HG02981 (cell line): ENCODE data around the gene CST5.
A peak's percentile ranks its signal among the peaks of the same experiment; 100 is the strongest.
"Not testable (repeated sequence)": the region's sequence is repeated elsewhere in the genome, so short reads cannot be mapped to it uniquely, and the experiment has no call there.

Experiments used
- ATAC-seq: cut with Tn5 transposase; IDR thresholded peaks from one replicate; pipeline ENCODE4 v1.9.1; 2021; ENCODE audit warnings: mild to moderate bottlenecking, moderate library complexity; ENCODE audit not compliant: unreplicated experiment

CST5 gene

GRCh38 chr20:23890867-23891266, 11.3 kb upstream of the CST5 start:
- ATAC-seq, result not testable (repeated sequence)

- ATAC-seq, result peak; percentile 64
Measured at GRCh38 chr20:23889775-23890187, 10.2 kb upstream of the CST5 start.

GRCh38 chr20:23887856-23888255, 8.3 kb upstream of the CST5 start:
- ATAC-seq, result no peak

GRCh38 chr20:23884771-23885162, 5.2 kb upstream of the CST5 start:
- ATAC-seq, result no peak

GRCh38 chr20:23884136-23884770, 4.7 kb upstream of the CST5 start:
- no peak for ATAC-seq

GRCh38 chr20:23881371-23881770, 1.8 kb upstream of the CST5 start:
- no peak for ATAC-seq

GRCh38 chr20:23880417-23880816, 869 bp upstream of the CST5 start:
- ATAC-seq, result no peak

- ATAC-seq, result no peak
Measured at GRCh38 chr20:23879811-23880374, 345 bp upstream of the CST5 start.

GRCh38 chr20:23878787-23879186, 761 bp downstream of the CST5 start:
- no peak for ATAC-seq

GRCh38 chr20:23878016-23878542, 1.5 kb downstream of the CST5 start:
- ATAC-seq, result not testable (repeated sequence)

GRCh38 chr20:23877524-23877923, 2.0 kb downstream of the CST5 start:
- no peak for ATAC-seq

GRCh38 chr20:23875606-23876237, 3.8 kb downstream of the CST5 start:
- no peak for ATAC-seq

GRCh38 chr20:23874747-23875146, 4.8 kb downstream of the CST5 start:
- ATAC-seq, result no peak

GRCh38 chr20:23873370-23874015, 6.1 kb downstream of the CST5 start:
- ATAC-seq, result no peak

GRCh38 chr20:23872065-23872464, 7.5 kb downstream of the CST5 start:
- no peak for ATAC-seq

GRCh38 chr20:23870461-23870860, 9.1 kb downstream of the CST5 start:
- no peak for ATAC-seq

- no peak for ATAC-seq
Measured at GRCh38 chr20:23869520-23869919, 10.0 kb downstream of the CST5 start.

- ATAC-seq, result no peak
Measured at GRCh38 chr20:23868321-23868720, 11.2 kb downstream of the CST5 start.

GRCh38 chr20:23867152-23867776, 12.3 kb downstream of the CST5 start:
- ATAC-seq, result no peak

GRCh38 chr20:23860771-23861170, 18.8 kb downstream of the CST5 start:
- ATAC-seq, result not testable (repeated sequence)

GRCh38 chr20:23857962-23858595, 21.5 kb downstream of the CST5 start:
- ATAC-seq, result no peak
